SHP77 treated with DMSO at 0.1 percent for 48 hours (cell line): ENCODE data around the gene ZNF615.
"Not testable (repeated sequence)": the region's sequence is repeated elsewhere in the genome, so short reads cannot be mapped to it uniquely, and the experiment has no call there.

Source experiments
- DNase-seq: peaks from one replicate; lab custom pipeline; 2025; lab: John Stamatoyannopoulos, UW

ZNF615 gene

GRCh38 chr19:52007806-52008557 lies at the start of gene ZNF615:
ZNF615 (minus strand) TSS chr19:52008211; CDS start chr19:52003711, 4,500 bp downstream.
- peak; percentile 65 for DNase-seq

DNA sequence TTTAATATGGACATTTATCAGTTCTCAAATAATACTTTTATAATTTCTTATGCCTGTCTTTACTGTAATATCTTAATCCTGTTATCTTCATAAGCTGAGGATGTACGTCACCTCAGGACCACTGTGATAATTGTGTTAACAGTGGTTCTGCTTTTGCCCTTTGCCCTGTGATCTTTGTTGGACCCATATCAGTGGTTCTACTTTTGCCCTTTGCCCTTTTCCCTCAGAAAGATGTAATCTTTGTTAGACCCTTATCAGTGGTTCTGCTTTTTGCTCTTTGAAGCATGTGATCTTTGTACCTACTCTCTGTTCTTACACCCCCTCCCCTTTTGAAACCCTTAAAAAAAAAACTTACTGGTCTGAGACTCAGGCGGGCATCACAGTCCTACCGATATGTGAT lies 48.5 kb upstream of the ZNF615 start:
- DNase-seq, result not testable (repeated sequence)

GRCh38 chr19:52051736-52052135 lies 43.7 kb upstream of the ZNF615 start:
- DNase-seq, result not testable (repeated sequence)

DNA sequence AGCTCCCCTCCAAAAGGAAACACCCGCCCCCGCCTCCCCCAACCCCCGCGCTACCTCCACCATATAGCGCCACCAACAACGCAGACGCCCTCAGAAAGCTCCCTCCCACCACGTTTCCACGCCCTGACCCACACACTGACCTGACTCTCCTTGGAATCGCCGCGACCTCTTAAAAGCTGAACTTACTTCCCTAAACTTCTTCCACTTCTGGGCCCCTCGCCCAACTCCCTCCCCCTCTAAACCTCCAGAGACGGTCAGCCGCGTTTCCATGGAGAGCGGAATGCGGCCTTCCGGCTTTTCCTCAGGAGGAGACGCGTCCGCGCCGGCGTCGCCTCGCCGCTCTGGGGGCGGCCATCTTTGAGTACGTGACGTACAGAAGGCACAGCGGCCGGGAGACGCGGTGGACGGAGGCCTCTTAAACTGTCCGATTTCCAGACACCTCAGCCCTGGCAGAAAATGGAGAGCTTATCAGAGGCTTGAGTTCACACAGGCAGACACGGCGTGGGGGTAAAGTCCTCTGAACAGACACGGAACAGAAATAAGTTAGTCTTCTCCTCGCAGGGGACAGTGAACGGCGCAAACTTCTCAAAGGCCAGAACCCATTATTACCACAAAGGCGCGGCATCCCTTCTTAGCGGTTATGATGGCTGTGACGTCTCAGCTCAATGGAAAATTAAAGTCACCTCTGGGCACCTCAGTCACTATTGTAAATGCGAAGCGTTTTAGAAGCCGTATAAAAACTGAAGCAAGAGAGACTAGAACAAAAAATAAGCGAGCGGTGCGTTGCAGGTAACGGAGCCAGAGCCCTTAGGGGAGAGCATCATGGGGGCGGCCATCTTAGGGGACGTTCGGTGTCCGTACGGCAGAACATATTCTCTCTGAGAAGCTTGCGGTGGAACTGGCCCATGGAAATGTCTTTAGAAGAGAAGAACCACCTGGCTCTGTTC lies 40.8 kb upstream of the ZNF615 start, which contains the start of gene ZNF432:
Gene ZNF432, minus strand, starts transcription at position 284 of the 947 bp plus-strand sequence. CDS start 1,970 bp downstream, outside the sequence.
- DNase-seq, result no peak

- no peak for DNase-seq
Observed at GRCh38 chr19:52039169-52039568, 31.2 kb upstream of the ZNF615 start.

DNA sequence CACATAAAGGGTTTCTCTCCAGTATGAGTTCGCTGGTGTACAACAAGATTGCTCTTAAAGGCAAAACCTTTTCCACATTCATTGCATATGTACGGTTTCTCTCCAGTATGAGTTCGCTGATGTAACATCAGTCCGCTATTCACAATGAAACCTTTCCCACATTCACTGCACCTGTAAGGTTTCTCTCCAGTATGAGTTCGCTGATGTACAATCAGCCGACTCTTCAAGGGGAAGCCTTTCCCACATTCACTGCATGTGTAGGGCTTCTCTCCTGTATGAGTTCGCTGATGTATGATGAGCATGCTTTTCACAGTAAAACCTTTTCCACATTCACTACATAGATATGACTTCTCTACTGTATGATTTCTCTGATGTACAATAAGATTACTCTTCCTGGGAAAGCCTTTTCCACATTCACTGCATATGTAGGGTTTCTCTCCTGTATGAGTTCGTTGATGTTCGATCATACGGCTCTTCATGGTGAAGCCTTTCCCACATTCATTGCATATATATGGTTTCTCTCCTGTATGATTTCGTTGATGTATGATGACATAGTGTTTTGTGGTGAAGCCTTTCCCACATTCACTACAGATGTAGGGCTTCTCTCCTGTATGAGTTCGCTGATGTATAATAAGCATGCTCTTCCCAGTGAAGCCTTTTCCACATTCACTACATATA lies 26.2 kb upstream of the ZNF615 start:
- DNase-seq, result no peak

DNA sequence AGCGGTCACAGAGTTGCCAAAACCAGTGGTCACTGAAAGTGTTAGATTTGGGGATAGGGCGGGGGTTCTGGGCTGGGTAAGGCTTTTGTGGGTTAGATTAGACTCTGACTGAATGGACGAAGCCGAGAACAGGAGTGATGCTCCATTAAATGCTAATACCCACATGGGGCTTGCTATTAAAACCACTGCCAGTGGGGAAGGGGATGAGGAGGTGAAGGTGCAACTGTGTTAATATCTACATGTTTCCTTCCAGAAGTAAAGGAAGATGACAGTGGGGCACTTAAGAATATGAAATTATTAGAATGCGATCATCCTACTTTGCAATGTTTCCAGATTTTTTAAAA lies 20.7 kb upstream of the ZNF615 start:
- no peak for DNase-seq

GRCh38 chr19:52028027-52028779 lies 20.2 kb upstream of the ZNF615 start, which contains the start of gene ZNF614:
ZNF614 (minus strand) TSS chr19:52028379; CDS start chr19:52025745, 2,634 bp downstream.
- DNase-seq, result peak; percentile 63

GRCh38 chr19:52026255-52026990 lies 18.4 kb upstream of the ZNF615 start:
- not testable (repeated sequence) for DNase-seq

DNA sequence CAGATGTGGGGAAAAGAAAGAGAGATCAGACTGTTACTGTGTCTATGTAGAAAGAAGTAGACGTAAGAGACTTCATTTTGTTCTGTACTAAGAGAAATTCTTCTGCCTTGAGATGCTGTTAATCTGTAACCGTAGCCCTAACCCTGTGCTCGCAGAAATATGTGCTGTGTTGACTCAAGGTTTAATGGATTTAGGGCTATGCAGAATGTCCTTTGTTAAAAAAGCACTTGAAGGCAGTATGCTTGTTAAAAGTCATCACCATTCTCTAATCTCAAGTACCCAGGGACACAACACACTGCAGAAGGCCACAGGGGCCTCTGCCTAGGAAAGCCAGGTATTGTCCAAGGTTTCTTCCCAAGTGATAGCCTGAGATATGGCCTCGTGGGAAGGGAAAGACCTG lies 16.5 kb upstream of the ZNF615 start:
- DNase-seq, result not testable (repeated sequence)

GRCh38 chr19:52022193-52022592 lies 14.2 kb upstream of the ZNF615 start:
- no peak for DNase-seq

DNA sequence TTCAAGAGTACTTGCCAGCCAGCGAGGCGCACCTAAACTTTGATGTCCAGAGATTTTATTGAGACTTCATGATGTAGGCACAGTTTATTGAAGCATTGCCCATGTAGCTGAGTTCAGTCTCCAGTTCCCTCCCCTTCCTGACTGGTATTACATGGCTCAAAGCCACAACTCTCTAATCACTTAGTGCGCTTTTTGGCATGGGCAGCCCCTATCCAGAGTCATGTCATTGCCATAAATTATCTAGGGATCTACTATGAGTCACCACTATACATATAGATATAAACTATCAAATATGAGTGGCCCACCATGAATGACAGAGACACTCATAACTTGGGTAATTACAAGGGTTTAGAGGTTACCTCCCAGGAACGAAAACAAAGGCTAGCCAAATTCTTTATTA lies 12.5 kb upstream of the ZNF615 start:
- DNase-seq, result no peak

GRCh38 chr19:52010674-52011073 lies 2.7 kb upstream of the ZNF615 start:
- DNase-seq, result no peak

DNA sequence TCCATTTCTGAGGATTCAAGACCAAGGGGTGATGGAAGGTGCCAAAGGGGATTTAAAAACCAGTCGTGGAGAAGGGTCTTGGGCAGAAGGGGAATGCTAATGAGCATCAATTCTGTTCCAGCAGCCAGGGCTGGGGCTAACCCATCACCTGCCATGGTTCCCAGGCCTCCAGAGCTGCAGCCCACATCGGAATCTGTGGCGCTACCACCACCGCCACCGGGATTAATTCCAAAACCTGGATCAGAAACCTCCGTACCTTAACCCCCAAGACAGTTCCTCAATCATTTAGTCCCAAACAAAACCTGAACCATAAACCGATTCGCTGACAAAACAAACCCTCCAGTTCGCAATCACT lies 583 bp downstream of the ZNF615 start:
- DNase-seq, result peak; percentile 10

DNA sequence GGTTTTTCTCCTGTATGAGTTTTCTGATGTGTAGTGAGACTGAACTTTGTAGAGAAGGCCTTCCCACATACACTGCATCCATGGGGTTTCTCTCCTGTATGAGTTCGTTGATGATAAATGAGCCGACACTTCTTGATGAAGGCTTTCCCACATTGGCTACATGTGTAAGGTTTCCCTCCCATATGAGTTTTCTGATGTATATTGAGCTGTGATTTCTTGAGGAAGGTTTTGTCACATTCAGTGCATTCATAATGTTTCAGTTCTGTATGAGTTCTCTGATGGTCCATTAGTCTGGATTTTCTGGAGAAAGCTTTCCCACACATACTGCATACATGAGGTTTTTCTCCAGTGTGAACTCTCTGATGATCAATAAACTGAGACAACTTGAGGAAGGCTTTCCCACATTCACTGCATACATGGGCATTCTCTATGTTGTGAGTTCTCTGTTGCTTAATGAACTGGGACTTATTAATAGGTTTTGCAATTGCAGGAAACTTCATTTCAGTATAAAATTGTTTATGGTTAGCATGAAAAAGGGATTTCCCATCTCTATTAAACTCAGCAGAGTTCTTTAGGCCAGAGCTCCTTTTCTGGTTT lies 13.9 kb downstream of the ZNF615 start:
- no peak for DNase-seq

GRCh38 chr19:51993422-51993821 lies 14.6 kb downstream of the ZNF615 start:
- no peak for DNase-seq

DNA sequence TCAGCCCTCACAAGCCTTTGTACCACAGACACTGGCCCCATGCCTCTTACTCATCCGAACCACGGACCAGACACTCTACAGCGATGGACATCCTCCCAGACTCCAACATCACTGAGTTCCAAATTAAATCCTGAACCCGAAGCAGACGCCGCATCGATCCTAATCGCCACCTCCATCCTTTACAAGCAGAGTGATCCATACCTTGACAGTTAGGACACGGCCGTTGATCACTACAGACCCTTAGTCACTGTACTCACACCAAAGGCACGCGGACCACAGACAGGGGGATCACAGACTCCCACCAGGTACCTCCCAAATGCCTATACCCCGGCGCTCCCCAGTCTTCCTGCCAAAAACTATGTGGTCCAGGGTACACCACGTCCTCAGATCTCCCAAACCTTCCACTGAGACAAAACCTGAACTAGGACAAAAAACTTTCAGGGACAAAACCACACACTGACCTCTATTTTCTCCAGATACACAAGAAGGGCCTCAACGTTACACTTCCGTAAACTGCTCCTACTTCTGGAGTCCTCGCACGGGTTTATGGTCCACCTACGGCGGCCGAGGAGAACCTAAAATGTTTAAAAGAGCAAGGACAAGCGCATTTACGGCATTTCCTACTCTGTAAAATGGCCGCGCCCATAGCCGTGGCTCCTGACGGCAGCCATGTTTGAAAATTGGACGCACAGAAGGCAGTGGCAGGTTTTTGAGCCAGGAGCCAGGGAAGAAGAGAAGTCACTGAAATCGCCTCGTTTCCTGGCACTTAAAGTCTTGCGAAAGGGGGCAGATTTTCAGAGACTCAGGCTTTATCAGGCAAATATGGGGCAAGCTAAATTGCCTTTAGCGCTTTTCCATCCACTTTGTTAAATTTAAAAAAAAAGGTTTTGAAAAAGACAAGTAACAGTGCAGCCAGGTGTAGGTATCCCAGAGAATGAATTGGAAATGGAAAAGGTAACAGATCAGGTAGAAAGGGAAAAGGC lies 21.4 kb downstream of the ZNF615 start, which contains the start of gene ZNF350:
Gene ZNF350, minus strand, starts transcription at position 532 of the 983 bp plus-strand sequence. CDS start 12,480 bp downstream, outside the sequence.
- DNase-seq, result peak; percentile 8

GRCh38 chr19:51983361-51983760 lies 24.6 kb downstream of the ZNF615 start:
- no peak for DNase-seq

- not testable (repeated sequence) for DNase-seq
Observed at GRCh38 chr19:51980926-51981325, 27.1 kb downstream of the ZNF615 start.
